Activated naive CD8-positive, alpha-beta T cell (primary cell): Measurements from ENCODE around the gene HS6ST1.

Experiments used
- H3K27ac Mint-ChIP-seq: one replicate; pipeline ENCODE4 v1.8.0; 2021; ENCODE audit warnings: mixed read lengths
- H3K27me3 Mint-ChIP-seq: one replicate; pipeline ENCODE4 v1.8.0; 2021; ENCODE audit warnings: mixed read lengths
- H3K36me3 Mint-ChIP-seq: one replicate; pipeline ENCODE4 v1.8.0; 2021; ENCODE audit warnings: mixed read lengths
- H3K4me1 Mint-ChIP-seq: one replicate; pipeline ENCODE4 v1.8.0; 2021; ENCODE audit warnings: low read depth, mixed read lengths
- H3K4me3 Mint-ChIP-seq: one replicate; pipeline ENCODE4 v1.8.0; 2021; ENCODE audit warnings: mild to moderate bottlenecking, mixed read lengths
- H3K9me3 Mint-ChIP-seq: one replicate; pipeline ENCODE4 v1.8.0; 2021; ENCODE audit warnings: low read depth, mixed read lengths

HS6ST1 gene

DNA sequence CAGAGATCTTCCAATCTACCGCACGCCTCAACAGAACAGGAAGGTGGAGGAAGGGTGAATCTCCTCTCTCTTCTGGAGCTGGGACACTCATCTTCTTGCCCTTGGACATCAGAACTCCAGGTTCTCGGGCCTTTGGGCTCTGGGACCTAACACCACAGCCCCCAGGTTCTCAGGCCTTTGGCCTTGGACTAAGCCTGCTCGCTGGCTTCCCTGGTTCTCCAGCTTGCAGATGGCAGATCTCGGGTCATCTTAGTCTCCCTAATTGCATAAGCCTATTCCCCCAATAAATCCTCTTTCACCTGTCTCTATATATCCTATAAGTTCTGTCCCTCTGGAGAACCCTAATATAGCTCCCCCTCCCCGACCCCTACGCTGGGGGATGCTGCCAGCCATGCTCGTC is 14.8 kb downstream of the HS6ST1 start:
- no peaks in the 10 kb centered on the region for H3K27me3 Mint-ChIP-seq
- H3K27ac Mint-ChIP-seq: no peak overlapping the region
- H3K4me1 Mint-ChIP-seq: peaks cover 4% of the 10 kb centered on the region
- no peaks in the 10 kb centered on the region for H3K9me3 Mint-ChIP-seq
- H3K36me3 Mint-ChIP-seq: no peaks in the 10 kb centered on the region
- H3K4me3 Mint-ChIP-seq: no peak overlapping the region

DNA sequence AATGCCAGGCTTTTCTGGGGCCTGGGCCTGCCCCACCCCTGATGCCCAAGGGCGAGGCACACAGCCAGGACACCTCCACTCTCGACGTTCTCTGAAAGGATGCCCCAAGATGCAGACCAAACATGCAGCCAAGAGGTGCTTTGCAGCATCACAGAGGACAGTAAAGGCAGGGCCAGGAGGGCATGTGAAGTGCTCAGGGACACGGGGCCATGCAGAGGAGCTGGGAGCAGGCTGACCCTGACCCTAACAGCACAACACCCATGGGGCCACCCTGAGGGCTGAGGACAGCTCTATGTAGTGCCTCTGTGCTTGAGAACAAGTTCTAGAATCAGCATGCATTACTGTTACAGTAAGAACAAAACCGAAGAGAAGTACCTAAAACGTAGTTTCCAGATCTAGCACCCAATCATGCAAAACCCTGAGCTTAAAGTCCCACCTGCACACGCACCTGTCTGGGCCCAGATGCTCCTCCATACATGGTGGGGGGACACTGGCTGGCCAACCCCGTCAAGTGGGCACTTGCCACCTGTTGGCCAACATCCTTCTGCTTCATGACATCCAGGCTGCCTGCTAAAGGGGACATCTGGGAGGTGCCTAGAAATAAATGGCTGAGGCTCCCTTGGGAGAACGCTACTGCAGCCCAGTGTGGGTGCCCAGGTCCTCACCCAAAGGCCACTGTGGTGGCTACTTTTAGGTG is 15.4 kb downstream of the HS6ST1 start:
- H3K27ac Mint-ChIP-seq: no peak overlapping the region
- H3K9me3 Mint-ChIP-seq: peaks cover 4% of the 10 kb centered on the region
- peaks cover 4% of the 10 kb centered on the region for H3K4me1 Mint-ChIP-seq
- no peak overlapping the region for H3K4me3 Mint-ChIP-seq
- H3K27me3 Mint-ChIP-seq: no peaks in the 10 kb centered on the region
- H3K36me3 Mint-ChIP-seq: peaks cover 3% of the 10 kb centered on the region

DNA sequence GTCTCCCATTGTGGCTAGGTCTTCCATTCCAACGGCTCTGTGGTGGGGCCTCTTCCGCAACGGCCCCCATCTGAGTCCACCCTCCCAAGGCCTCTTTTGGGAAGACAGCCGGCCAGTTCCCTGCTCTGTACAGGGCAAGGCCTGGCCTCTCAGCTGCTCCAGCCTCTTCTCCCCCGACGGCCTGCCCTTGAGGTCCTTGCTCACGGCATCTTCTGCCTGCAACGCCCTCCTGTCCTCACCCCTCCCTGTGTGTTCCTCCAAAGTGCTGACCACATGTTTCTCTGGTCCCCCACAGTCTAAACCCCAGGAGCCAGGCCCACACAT is 16.0 kb downstream of the HS6ST1 start:
- H3K36me3 Mint-ChIP-seq: peaks cover 4% of the 10 kb centered on the region
- no peak overlapping the region for H3K27ac Mint-ChIP-seq
- H3K4me3 Mint-ChIP-seq: no peak overlapping the region
- peaks cover 4% of the 10 kb centered on the region for H3K4me1 Mint-ChIP-seq
- peaks cover 4% of the 10 kb centered on the region for H3K9me3 Mint-ChIP-seq
- no peaks in the 10 kb centered on the region for H3K27me3 Mint-ChIP-seq

DNA sequence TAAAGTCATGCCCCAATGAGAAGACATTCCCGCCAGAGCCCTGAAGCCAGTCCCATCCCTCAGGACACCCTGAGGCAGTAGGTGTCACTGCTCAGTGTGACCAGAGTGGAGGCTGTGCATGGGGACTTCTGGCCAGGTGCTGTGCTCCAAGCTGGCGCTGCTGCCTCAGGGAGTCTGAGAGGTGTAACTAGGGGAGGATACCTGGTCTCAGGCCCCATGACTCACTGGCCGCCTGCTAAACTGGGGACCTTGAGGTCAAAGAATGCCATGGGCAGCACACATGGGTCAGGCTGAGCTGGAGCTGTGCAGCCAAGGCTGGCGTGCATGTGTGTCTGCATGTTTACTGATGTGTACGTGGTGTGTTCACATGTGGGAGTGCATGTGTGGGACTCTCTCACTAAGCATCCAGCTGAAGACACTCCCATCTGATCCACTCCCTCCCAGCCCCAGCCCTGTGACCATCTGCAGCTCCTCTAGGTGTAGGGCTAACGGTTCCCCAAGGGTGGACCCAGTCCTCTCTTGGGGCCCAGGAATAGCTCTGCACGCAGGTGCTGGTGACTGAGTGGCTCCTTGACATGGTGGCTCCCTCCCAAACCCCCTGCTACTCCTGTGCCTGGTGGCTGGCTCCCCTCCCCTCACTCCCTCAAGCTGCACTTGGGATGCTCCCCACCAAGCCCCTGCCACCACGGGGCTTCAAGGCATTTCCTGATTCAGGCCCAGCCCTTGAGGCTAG is 16.5 kb downstream of the HS6ST1 start:
- no peak overlapping the region for H3K27ac Mint-ChIP-seq

DNA sequence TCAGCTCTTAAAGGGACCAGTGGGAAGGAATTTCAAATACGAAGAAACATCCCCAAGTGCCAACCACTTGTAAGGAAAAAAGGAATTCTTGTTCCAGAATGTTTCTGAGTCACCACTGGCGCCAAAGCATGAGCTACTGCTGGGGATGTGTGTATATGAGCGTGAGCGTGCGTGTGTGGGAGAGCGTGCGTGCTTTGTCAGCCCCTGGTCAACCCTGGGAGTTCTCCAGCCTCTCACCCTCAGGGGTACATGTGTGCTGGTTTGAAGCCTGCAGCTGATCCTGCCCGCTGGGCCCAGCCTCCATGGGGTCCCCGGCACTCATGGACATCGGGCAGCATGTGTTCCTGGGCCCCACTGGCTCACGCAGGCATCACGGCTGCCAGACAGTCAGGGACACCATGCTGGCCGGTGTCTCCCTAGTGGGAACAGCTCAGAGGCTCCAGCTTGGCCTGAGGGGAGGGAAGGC is 17.1 kb downstream of the HS6ST1 start:
- peaks cover 4% of the 10 kb centered on the region for H3K9me3 Mint-ChIP-seq
- H3K4me3 Mint-ChIP-seq: no peak overlapping the region
- H3K27ac Mint-ChIP-seq: no peak overlapping the region
- peaks cover 2% of the 10 kb centered on the region for H3K4me1 Mint-ChIP-seq
- H3K27me3 Mint-ChIP-seq: no peaks in the 10 kb centered on the region
- H3K36me3 Mint-ChIP-seq: peaks cover 4% of the 10 kb centered on the region

More for the DNA sequence above, 16.5 kb downstream of the HS6ST1 start:
- H3K9me3 Mint-ChIP-seq: peaks cover 4% of the 10 kb centered on the region
- peaks cover 2% of the 10 kb centered on the region for H3K4me1 Mint-ChIP-seq
- no peaks in the 10 kb centered on the region for H3K27me3 Mint-ChIP-seq
- H3K4me3 Mint-ChIP-seq: no peak overlapping the region
- H3K36me3 Mint-ChIP-seq: peaks cover 4% of the 10 kb centered on the region

DNA sequence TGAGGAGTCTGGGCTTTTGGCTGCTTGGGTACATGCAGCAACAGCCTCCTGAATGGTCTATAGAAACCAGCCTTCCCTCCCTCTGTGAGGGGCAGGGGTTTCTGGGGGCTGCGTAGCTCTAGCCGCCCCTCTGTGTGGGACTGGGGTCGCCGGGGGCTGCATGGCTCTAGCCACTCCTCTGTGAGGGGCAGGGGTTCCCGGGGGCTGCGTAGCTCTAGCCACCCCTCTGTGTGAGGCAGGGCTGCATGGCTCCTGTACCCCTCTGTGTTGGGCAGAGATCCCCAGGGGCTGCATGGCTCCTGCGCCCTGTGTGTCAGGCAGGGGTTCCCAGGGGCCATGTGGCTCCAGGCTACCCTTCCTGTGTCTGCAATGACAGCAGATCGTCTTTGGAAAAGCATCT is 17.6 kb downstream of the HS6ST1 start:
- Mint-ChIP-seq H3K27ac (no peak overlapping the region), H3K9me3 (peaks cover 4% of the 10 kb centered on the region), H3K27me3 (no peaks in the 10 kb centered on the region), H3K4me1 (peaks cover 3% of the 10 kb centered on the region), H3K36me3 (peaks cover 4% of the 10 kb centered on the region), H3K4me3 (no peak overlapping the region)

DNA sequence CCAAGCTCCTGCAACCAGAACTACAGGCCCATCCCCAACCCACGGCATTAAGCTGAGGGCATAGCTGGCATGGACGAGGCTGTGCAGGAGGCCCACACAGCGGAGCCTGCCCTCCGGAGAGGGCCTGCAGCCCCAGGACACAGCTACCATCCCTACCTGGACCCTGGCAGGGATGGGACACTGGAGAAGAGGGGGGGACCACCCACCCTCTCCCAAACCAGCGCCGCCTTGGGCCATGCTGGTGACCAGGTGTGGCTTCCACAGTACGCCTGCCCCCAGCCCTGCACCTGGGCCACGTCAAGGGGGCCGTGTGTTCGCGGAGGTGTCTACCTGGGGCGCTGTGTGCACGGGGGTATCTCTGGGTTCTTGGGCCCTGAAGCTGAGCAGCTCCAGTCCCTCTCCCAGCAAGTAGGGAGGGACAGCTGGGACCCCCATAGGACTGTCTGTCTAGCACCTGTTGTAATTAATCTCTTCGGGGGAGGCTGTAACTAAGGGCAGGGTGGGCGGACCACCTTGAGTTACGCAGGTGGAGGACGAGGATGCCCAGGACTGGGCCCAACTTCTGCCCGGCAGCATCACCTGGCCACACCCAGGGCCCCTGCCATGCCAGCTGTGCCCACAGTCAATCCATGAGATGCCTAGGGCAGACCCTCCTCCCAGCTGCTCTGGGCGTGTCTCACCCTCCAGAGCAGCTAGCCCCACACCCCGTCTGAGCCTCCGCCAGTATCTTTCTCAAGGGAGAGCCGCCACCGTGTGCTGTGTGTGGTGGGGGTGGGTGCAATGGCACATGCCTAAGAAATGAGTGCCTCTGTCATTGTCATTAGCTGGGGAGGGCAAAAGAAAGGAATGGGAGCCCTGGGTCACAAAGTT is 18.3 kb downstream of the HS6ST1 start:
- Mint-ChIP-seq H3K27ac (no peak overlapping the region), H3K4me1 (peaks cover 3% of the 10 kb centered on the region), H3K27me3 (no peaks in the 10 kb centered on the region), H3K36me3 (peaks cover 4% of the 10 kb centered on the region), H3K4me3 (no peak overlapping the region), H3K9me3 (peaks cover 4% of the 10 kb centered on the region)

DNA sequence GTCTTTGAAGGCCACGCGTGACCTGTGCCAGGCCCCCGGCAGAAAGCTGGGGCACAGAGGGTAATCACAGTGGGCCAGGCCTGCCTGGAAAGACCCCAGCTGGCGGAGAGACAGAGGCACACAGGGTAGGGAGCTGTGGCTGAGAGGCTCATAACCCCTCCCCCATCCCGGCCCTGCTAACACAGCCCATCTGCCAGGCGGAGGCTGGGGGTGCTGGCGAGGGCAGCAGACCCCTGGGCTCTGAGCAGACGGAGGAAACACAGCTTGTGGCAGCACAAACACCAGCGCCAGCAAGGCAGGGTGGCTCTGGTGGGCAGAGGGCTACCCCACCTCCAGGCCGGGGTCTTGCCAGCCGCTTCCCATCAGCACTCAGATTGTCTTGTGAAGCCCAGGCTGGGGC is 19.0 kb downstream of the HS6ST1 start:
- peaks cover 3% of the 10 kb centered on the region for H3K4me1 Mint-ChIP-seq
- H3K4me3 Mint-ChIP-seq: no peak overlapping the region
- H3K9me3 Mint-ChIP-seq: peaks cover 4% of the 10 kb centered on the region
- peaks cover 4% of the 10 kb centered on the region for H3K36me3 Mint-ChIP-seq
- H3K27me3 Mint-ChIP-seq: no peaks in the 10 kb centered on the region
- H3K27ac Mint-ChIP-seq: no peak overlapping the region

DNA sequence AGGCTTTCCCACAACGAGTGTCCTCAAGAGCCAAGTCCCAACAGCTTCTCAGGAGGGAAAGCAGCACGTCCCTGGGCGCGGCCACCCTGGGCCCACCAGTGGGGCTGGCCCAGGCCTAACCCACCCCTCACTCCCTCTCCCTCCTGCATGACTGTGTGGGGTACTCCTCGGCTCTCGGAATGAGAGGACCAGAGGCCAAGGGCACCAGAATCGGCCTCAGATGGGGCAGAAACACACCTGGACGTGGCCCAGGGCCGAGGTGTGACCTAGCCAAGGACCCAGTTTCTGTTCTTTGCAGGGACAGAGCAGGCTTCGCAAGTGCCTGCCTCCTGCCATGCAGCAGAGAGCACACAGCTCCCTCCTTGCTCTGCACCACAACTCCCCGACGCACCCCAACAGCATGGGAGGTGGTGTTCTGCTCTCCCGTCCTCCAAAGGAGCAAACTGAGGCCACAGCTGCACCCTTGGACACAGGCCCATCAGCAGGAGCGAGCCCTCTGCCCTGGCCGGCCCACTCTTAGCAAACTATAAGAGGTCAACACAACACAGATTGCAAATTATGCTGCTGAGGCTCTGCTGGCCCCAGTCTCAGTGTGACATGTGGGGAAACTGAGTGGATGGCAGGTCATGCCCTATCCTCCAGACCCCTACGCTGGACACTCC is 19.7 kb downstream of the HS6ST1 start:
- Mint-ChIP-seq H3K27me3 (no peaks in the 10 kb centered on the region), H3K27ac (no peak overlapping the region)

DNA sequence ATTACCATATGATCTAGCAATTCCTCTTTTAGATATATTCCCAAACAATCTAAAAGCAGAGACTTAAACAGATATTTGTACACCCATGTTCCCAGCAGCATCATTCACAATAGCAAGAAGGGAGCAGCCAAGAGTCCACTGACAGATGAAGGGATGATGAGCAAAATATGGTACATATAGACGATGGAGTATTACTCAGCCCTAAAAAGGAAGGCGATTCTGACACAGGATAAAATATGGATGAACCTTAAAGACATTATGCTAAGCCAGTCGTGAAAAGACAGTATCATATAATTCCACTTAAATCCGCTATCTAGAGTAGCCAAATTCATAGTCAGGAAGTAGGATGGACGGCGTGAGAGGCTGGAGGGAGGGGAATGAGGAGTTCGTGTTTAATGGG is 20.4 kb downstream of the HS6ST1 start:
- Mint-ChIP-seq H3K9me3 (peaks cover 4% of the 10 kb centered on the region), H3K4me1 (peaks cover 2% of the 10 kb centered on the region), H3K4me3 (no peak overlapping the region), H3K27me3 (no peaks in the 10 kb centered on the region), H3K27ac (no peak overlapping the region), H3K36me3 (peaks cover 4% of the 10 kb centered on the region)

More for the DNA sequence above, 19.7 kb downstream of the HS6ST1 start:
- no peak overlapping the region for H3K4me3 Mint-ChIP-seq
- H3K4me1 Mint-ChIP-seq: peaks cover 2% of the 10 kb centered on the region
- H3K9me3 Mint-ChIP-seq: peaks cover 4% of the 10 kb centered on the region
- H3K36me3 Mint-ChIP-seq: peaks cover 4% of the 10 kb centered on the region

DNA sequence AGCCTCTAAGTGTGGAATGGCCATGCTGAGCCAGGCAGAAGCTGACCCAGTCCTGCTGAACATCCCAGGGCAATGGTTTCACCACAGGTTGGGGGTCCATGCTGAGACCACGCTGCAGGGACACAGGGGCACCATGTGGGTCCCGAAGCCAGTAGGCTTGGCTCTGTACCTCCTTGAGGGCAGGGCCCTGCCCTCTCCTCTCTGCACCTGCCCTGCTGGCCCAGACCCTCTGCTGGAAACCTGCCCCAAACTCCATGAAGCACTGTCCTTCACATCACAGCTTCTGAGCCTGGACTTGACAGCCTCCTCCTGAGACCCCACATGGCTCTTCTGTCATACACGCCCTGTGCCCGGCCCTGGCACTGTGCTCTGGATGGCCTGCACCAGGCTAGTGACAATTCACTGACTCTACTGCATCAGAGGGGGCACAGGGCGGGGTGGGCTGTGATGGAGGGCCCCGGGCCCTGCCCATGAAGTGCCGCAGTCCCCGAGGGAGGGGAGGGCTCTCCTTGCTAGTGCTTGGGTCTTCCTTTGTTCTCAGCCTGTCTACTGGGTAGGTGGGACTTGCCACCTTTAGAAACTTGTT is 24.7 kb downstream of the HS6ST1 start:
- Mint-ChIP-seq H3K4me3 (no peak overlapping the region), H3K4me1 (peaks cover 4% of the 10 kb centered on the region), H3K9me3 (peaks cover 4% of the 10 kb centered on the region), H3K27me3 (no peaks in the 10 kb centered on the region), H3K36me3 (peaks cover 4% of the 10 kb centered on the region), H3K27ac (no peak overlapping the region)

DNA sequence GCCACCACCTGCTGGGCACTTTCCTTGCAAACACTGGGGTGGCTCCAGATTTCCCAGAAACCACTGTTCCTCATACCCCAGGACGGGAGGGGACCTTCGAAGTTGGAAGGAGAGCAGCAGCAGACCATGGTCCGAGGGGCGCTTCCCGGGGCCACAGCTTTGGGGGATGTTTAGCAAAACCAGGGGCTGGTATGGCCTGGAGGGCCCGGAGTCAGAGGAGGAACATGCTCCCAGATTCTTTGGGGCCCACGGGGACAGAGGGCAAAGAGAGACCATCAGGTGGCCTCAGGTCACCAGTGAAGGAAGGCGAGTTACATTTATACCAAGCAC is 25.3 kb downstream of the HS6ST1 start:
- Mint-ChIP-seq H3K36me3 (peaks cover 3% of the 10 kb centered on the region), H3K27ac (no peak overlapping the region), H3K4me1 (peaks cover 4% of the 10 kb centered on the region), H3K4me3 (no peak overlapping the region), H3K27me3 (no peaks in the 10 kb centered on the region), H3K9me3 (peaks cover 2% of the 10 kb centered on the region)

DNA sequence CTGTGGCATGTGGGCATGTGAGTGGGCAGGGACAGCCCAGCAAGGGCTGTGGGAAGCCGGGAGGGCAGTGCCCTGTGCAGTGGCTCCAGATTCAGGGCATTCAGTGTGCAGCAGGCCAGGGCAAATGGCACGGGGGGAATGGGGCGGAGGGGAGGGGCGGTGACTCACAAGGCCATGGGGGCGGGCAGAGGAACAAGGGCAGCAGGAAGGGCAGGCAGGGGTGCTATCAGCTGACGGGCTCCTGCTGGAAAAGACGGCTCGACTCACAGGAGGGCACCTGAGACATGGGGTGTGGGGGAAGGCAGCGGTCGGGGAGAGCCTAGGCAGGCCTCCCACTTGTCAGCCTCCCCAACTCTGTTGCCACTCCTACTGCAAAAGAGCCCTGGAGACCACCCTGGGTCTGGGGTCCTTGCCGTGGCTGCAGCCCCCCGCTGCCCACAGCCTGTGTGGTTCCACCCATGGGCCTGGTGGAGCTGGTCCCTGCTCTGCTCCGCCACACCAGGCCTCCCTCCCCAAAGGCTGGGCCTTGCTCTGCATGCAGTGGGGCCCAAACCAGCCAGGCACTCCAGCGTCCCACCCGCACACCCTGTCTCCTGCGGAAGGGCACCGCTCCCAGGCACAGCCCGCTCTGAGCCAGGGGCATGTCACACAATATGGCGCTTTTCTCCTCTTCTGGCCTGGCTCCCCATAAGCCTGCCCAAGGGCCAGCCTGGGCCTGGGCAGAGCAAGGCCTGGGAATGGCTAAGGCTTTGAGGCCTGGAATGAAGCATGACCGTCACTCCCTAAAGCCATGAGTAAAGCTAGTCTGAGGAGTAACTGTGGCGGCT is 25.9 kb downstream of the HS6ST1 start:
- no peaks in the 10 kb centered on the region for H3K36me3 Mint-ChIP-seq
- H3K9me3 Mint-ChIP-seq: no peaks in the 10 kb centered on the region
- H3K4me3 Mint-ChIP-seq: no peak overlapping the region
- H3K4me1 Mint-ChIP-seq: peaks cover 4% of the 10 kb centered on the region
- H3K27me3 Mint-ChIP-seq: no peaks in the 10 kb centered on the region
- H3K27ac Mint-ChIP-seq: no peak overlapping the region
